HepG2 (cell line): ENCODE data around the gene OR5AN1. TPM values are rescaled to one million over a fixed set of nuclear protein-coding genes. Genes with fewer than 3 reads are reported as not detected.

Experiments
- ATAC-seq: fragments of 200-7000 bp; cut with Tn5 transposase; 3 replicates; pipeline ENCODE4 v1.9.1; 2020; ENCODE audit warnings: mild to moderate bottlenecking, moderate library complexity
- BruUV-seq: library from RNA; stranded (reverse); fragments of 400-500 nt; replicated peaks from 2 replicates; lab custom pipeline; 2021; lab: Mats Ljungman, UMichigan
- CTCF ChIA-PET: fragments of 300-600 bp; formaldehyde crosslinking; extraction: SDS; loops from one replicate; lab custom pipeline; 2021; ENCODE audit warnings: low total read pairs, inconsistent platforms, low intra/inter-chr PET ratio; lab: Yijun Ruan, JAX
- POLR2A ChIA-PET: fragments of 350-600 bp; sonication (Branson Sonifier 250); formaldehyde crosslinking; loops from one replicate; lab custom pipeline; 2020; ENCODE audit warnings: antibody characterized with exemption, inconsistent platforms; lab: Yijun Ruan, JAX
- DNase-seq: peaks from one replicate; pipeline ENCODE4 v3.0.0-alpha.2; 2015; ENCODE audit warnings: low spot score
- FAIRE-seq: peaks from 3 replicates; lab custom pipeline; 2011; peaks lifted over from hg19 to GRCh38; lab: Jason Lieb, UNC
- H2AFZ ChIP-seq: one replicate; pipeline ENCODE4 v1.6.1; 2011; ENCODE audit warnings: low read length, inconsistent platforms
- H3K27ac ChIP-seq: fragments of 300-600 bp; 3 replicates; pipeline ENCODE4 v1.8.0; 2011; ENCODE audit warnings: mixed run types, mild to moderate bottlenecking, mixed read lengths, low read length, inconsistent platforms; ENCODE audit not compliant: insufficient read depth; ENCODE audit errors: extremely low read length
- H3K27me3 ChIP-seq, 2 experiments: fragments of 200-600 bp in 1 of 2; 2 replicates in 1 of 2; 3 replicates in 1 of 2; pipeline versions ENCODE4 v1.6.0 to v1.8.0; 2011; ENCODE audit warnings: low read length in 2 of 2, mild to moderate bottlenecking in 2 of 2, moderate library complexity in 2 of 2, inconsistent platforms in 1 of 2; ENCODE audit not compliant: insufficient read depth in 2 of 2, control insufficient read depth in 1 of 2
- H3K36me3 ChIP-seq, 2 experiments: fragments of 200-600 bp in 1 of 2; replicated peaks in 1 of 2; 2 replicates in 1 of 2; 3 replicates in 1 of 2; pipeline versions ENCODE4 v1.5.1 to v1.8.0; 2011; ENCODE audit warnings: low read length in 2 of 2, inconsistent platforms in 1 of 2; ENCODE audit not compliant: insufficient read depth in 2 of 2, control insufficient read depth in 1 of 2
- H3K4me1 ChIP-seq: 2 replicates; pipeline ENCODE4 v1.5.1; 2012; ENCODE audit warnings: low read length, inconsistent platforms; ENCODE audit not compliant: insufficient read depth
- H3K4me2 ChIP-seq: 2 replicates; pipeline ENCODE4 v1.6.0; 2011; ENCODE audit warnings: low read depth, low read length, inconsistent platforms
- H3K4me3 ChIP-seq, 3 experiments: fragments of 200-600 bp in 1 of 3; sonication (generic), shearing (Covaris generic) in 1 of 3; replicated peaks in 1 of 3; 2 replicates each; pipeline ENCODE4 v1.5.1; 2011 to 2016; ENCODE audit warnings: low read length in 3 of 3, inconsistent platforms in 2 of 3, low read depth in 2 of 3, mild to moderate bottlenecking in 2 of 3, control low read depth in 1 of 3, mixed read lengths in 1 of 3; ENCODE audit not compliant: insufficient read depth in 1 of 3
- H3K79me2 ChIP-seq: one replicate; pipeline ENCODE4 v1.6.1; 2011; ENCODE audit warnings: low read length, inconsistent platforms; ENCODE audit not compliant: insufficient read depth
- H3K9ac ChIP-seq: 2 replicates; pipeline ENCODE4 v1.6.0; 2011; ENCODE audit warnings: mild to moderate bottlenecking, low read depth, low read length, inconsistent platforms; ENCODE audit not compliant: insufficient read depth
- H3K9me3 ChIP-seq: 2 replicates; pipeline ENCODE4 v1.5.1; 2012; ENCODE audit warnings: mild to moderate bottlenecking, low read length
- H4K20me1 ChIP-seq: 2 replicates; pipeline ENCODE4 v1.6.0; 2011; ENCODE audit warnings: inconsistent platforms, mild to moderate bottlenecking, low read length, moderate library complexity; ENCODE audit not compliant: insufficient read depth
- AGO1 ChIP-seq: fragments of 200-400 bp; formaldehyde crosslinking; IDR thresholded peaks from 2 replicates; pipeline ENCODE4 v1.6.1; 2017; ENCODE audit warnings: mild to moderate bottlenecking, low read depth, low read length, moderate library complexity; ENCODE audit not compliant: poor library complexity, severe bottlenecking
- EZH2 ChIP-seq: conservative IDR thresholded peaks from 2 replicates; pipeline ENCODE4 v1.6.1; 2012; ENCODE audit warnings: mild to moderate bottlenecking, low read depth, low read length, moderate library complexity
- GATAD2A ChIP-seq: IDR thresholded peaks from 2 replicates; pipeline ENCODE4 v1.6.1; 2016
- HNRNPH1 ChIP-seq: fragments of 200-400 bp; formaldehyde crosslinking; optimal IDR thresholded peaks from 2 replicates; pipeline ENCODE3; 2017; ENCODE audit warnings: mild to moderate bottlenecking, low read depth, low read length
- IKZF1 ChIP-seq: fragments of 450-650 bp; IDR thresholded peaks from 2 replicates; pipeline ENCODE4 v1.7.1; 2016
- KDM6A ChIP-seq: IDR thresholded peaks from 2 replicates; pipeline ENCODE4 v1.6.1; 2016; ENCODE audit warnings: low read depth
- MEF2D ChIP-seq: sonication (generic); formaldehyde crosslinking; IDR thresholded peaks from 2 replicates; pipeline ENCODE4 v1.5.1; 2020; ENCODE audit warnings: mild to moderate bottlenecking, missing genetic modification reagents
- ONECUT2 ChIP-seq: sonication (generic); formaldehyde crosslinking; IDR thresholded peaks from 2 replicates; pipeline ENCODE4 v1.4.0; 2020; ENCODE audit warnings: missing genetic modification reagents
- POLR2AphosphoS2 ChIP-seq: IDR thresholded peaks from 2 replicates; pipeline ENCODE4 v1.6.1; 2011; ENCODE audit warnings: low read depth, low read length, improper control_type of control experiment
- RCOR2 ChIP-seq: IDR thresholded peaks from 2 replicates; pipeline ENCODE4 v1.6.1; 2016; ENCODE audit warnings: missing biosample characterization, missing genetic modification reagents
- SALL2 ChIP-seq: sonication (generic); formaldehyde crosslinking; IDR thresholded peaks from 2 replicates; pipeline ENCODE4 v1.8.1; 2023; ENCODE audit warnings: mild to moderate bottlenecking, missing genetic modification reagents, inconsistent platforms
- ZNF160 ChIP-seq: sonication (generic); formaldehyde crosslinking; IDR thresholded peaks from 2 replicates; pipeline ENCODE4 v1.8.0; 2022; ENCODE audit warnings: mild to moderate bottlenecking, inconsistent platforms, missing genetic modification reagents
- ZNF205 ChIP-seq: IDR thresholded peaks from 2 replicates; pipeline ENCODE4 v1.6.1; 2018; ENCODE audit warnings: missing biosample characterization, missing genetic modification reagents
- ZNF296 ChIP-seq: sonication (generic); formaldehyde crosslinking; conservative IDR thresholded peaks from 2 replicates; pipeline ENCODE4 v1.5.0; 2020; ENCODE audit warnings: mild to moderate bottlenecking, missing genetic modification reagents
- ZNF557 ChIP-seq: sonication (generic); formaldehyde crosslinking; IDR thresholded peaks from 2 replicates; pipeline ENCODE4 v1.4.0; 2020; ENCODE audit warnings: missing genetic modification reagents
- in situ Hi-C: cut with HindIII; loops from 2 replicates; pipeline ENCODE4 v1.10.0; 2017; ENCODE audit warnings: low pct_unique_long_range_greater_than_20kb; ENCODE audit not compliant: extremely low pct_ligation_motif_present
- intact Hi-C: fragments of 100-400 bp; cut with micrococcal nuclease; formaldehyde crosslinking; loops from one replicate; pipeline ENCODE4 v1.10.0; 2022; ENCODE audit not compliant: unreplicated experiment
- polyA plus RNA-seq, 8 experiments: library from polyadenylated mRNA; depleted of rRNA in 3 of 8; stranded (reverse) in 7 of 8; unstranded in 1 of 8; fragments of >200 nt; fragmentation: Illumina TruSeq in 4 of 8; extraction: Trizol in 4 of 8; gene quantifications; 2 replicates each; pipeline versions ENCODE4 v1.2.1 to v1.2.3, GENCODE V29; 2011 to 2016; ENCODE audit warnings: low read depth in 4 of 8, missing spikeins in 1 of 8, mixed read lengths in 1 of 8; ENCODE audit not compliant: insufficient read depth in 1 of 8
- total RNA-seq, 5 experiments: library from RNA; depleted of rRNA; stranded (reverse); fragments of >200 nt; fragmentation: Illumina TruSeq; extraction: Trizol; gene quantifications; 2 replicates each; pipeline ENCODE4 v1.2.3, GENCODE V29; 2016; ENCODE audit warnings: low read depth in 1 of 5
- TF ChIP-seq, protein P1 (sequence below): sonication (generic); formaldehyde crosslinking; IDR thresholded peaks from 2 replicates; pipeline ENCODE4 v1.8.0; 2022; ENCODE audit warnings: missing genetic modification reagents, mild to moderate bottlenecking, borderline replicate concordance
- TF ChIP-seq, protein P2 (sequence below): IDR thresholded peaks from 2 replicates; pipeline ENCODE4 v1.6.1; 2016
- TF ChIP-seq, protein P3 (sequence below): sonication (generic); formaldehyde crosslinking; IDR thresholded peaks from 2 replicates; pipeline ENCODE4; 2020; ENCODE audit warnings: missing genetic modification reagents, mild to moderate bottlenecking, borderline replicate concordance

OR5AN1 gene
- total and polyA plus RNA-seq, 2 of the 13 experiments (the other 11 are each of a cell fraction or from before 2014, with no cell fraction given), result not detected

- no peak overlapping the region for H3K9ac ChIP-seq
- TF ChIP-seq SALL2 (CRISPR knock-in tag), result no peak
- no peak for TF ChIP-seq ZNF160
- TF ChIP-seq, protein P1, sequence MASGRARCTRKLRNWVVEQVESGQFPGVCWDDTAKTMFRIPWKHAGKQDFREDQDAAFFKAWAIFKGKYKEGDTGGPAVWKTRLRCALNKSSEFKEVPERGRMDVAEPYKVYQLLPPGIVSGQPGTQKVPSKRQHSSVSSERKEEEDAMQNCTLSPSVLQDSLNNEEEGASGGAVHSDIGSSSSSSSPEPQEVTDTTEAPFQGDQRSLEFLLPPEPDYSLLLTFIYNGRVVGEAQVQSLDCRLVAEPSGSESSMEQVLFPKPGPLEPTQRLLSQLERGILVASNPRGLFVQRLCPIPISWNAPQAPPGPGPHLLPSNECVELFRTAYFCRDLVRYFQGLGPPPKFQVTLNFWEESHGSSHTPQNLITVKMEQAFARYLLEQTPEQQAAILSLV (CRISPR knock-in tag), result no peak
- TF ChIP-seq GATAD2A (CRISPR knock-in tag), result no peak
- TF ChIP-seq, protein P2, sequence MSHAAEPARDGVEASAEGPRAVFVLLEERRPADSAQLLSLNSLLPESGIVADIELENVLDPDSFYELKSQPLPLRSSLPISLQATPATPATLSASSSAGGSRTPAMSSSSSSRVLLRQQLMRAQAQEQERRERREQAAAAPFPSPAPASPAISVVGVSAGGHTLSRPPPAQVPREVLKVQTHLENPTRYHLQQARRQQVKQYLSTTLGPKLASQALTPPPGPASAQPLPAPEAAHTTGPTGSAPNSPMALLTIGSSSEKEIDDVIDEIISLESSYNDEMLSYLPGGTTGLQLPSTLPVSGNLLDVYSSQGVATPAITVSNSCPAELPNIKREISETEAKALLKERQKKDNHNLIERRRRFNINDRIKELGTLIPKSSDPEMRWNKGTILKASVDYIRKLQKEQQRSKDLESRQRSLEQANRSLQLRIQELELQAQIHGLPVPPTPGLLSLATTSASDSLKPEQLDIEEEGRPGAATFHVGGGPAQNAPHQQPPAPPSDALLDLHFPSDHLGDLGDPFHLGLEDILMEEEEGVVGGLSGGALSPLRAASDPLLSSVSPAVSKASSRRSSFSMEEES, result no peak
- TF ChIP-seq ZNF296 (CRISPR knock-in tag), result no peak
- TF ChIP-seq MEF2D (CRISPR knock-in tag), result no peak
- no peak for TF ChIP-seq AGO1
- no peak for TF ChIP-seq ZNF557
- TF ChIP-seq KDM6A (CRISPR knock-in tag), result no peak
- TF ChIP-seq IKZF1, result no peak
- no peak for TF ChIP-seq EZH2
- TF ChIP-seq POLR2AphosphoS2, result no peak
- TF ChIP-seq HNRNPH1, result no peak
- TF ChIP-seq, protein P3, sequence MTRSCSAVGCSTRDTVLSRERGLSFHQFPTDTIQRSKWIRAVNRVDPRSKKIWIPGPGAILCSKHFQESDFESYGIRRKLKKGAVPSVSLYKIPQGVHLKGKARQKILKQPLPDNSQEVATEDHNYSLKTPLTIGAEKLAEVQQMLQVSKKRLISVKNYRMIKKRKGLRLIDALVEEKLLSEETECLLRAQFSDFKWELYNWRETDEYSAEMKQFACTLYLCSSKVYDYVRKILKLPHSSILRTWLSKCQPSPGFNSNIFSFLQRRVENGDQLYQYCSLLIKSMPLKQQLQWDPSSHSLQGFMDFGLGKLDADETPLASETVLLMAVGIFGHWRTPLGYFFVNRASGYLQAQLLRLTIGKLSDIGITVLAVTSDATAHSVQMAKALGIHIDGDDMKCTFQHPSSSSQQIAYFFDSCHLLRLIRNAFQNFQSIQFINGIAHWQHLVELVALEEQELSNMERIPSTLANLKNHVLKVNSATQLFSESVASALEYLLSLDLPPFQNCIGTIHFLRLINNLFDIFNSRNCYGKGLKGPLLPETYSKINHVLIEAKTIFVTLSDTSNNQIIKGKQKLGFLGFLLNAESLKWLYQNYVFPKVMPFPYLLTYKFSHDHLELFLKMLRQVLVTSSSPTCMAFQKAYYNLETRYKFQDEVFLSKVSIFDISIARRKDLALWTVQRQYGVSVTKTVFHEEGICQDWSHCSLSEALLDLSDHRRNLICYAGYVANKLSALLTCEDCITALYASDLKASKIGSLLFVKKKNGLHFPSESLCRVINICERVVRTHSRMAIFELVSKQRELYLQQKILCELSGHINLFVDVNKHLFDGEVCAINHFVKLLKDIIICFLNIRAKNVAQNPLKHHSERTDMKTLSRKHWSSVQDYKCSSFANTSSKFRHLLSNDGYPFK, result no peak
- no peak for TF ChIP-seq RCOR2 (CRISPR knock-in tag)
- no peak for TF ChIP-seq ZNF205 (CRISPR knock-in tag)
- no peak for TF ChIP-seq ONECUT2 (CRISPR knock-in tag)
- no peaks in the 10 kb centered on the region for H3K79me2 ChIP-seq
- H2AFZ ChIP-seq, result no peak overlapping the region
- no peak overlapping the region for H3K4me3 ChIP-seq
- H3K27ac ChIP-seq, result no peak overlapping the region
- no peak for FAIRE-seq
- H4K20me1 ChIP-seq, result no peaks in the 10 kb centered on the region
- no peaks in the 10 kb centered on the region for H3K36me3 ChIP-seq
- CTCF ChIA-PET, result no interaction called here
- H3K4me2 ChIP-seq, result no peak overlapping the region
- POLR2A ChIA-PET, result no interaction called here
- ATAC-seq, result no peak
- H3K4me1 ChIP-seq, result no peaks in the 10 kb centered on the region
- H3K27me3 ChIP-seq, result no peaks in the 10 kb centered on the region
- BruUV-seq, result no TSS peak
- in situ Hi-C loops, result no loop called here
- DNase-seq, result no peak
- peaks cover 23% of the 10 kb centered on the region for H3K9me3 ChIP-seq
- intact Hi-C loops, result no loop called here
Measured at GRCh38 chr11:59403546-59403945, 44.9 kb downstream of the OR5AN1 start.
